ENCODE results near the gene KDM8.

DNA sequence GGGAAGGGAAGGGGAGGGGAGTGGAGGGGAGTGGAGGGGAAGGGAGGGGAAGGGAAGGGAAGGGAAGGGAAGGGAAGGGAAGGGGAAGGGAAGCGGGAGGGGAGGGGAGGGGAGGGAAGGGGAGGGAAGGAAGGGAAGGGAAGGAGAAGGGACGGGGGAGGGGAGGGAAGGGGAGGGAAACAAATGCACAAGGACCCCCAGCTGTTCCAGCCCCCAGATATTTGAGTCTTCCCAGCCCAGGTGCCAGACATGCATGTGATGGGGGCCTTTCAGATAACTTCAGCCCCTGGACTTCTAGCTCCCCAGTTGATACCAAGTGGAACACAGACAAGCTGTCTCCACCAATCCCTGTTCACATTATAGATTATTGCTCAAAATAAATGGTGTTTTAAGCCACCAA lies 14.7 kb upstream of the KDM8 start:
- TF ChIP-seq, protein P1, sequence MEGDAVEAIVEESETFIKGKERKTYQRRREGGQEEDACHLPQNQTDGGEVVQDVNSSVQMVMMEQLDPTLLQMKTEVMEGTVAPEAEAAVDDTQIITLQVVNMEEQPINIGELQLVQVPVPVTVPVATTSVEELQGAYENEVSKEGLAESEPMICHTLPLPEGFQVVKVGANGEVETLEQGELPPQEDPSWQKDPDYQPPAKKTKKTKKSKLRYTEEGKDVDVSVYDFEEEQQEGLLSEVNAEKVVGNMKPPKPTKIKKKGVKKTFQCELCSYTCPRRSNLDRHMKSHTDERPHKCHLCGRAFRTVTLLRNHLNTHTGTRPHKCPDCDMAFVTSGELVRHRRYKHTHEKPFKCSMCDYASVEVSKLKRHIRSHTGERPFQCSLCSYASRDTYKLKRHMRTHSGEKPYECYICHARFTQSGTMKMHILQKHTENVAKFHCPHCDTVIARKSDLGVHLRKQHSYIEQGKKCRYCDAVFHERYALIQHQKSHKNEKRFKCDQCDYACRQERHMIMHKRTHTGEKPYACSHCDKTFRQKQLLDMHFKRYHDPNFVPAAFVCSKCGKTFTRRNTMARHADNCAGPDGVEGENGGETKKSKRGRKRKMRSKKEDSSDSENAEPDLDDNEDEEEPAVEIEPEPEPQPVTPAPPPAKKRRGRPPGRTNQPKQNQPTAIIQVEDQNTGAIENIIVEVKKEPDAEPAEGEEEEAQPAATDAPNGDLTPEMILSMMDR (IDR thresholded peaks at IDR 0.05 in 2 of 3, conservative IDR thresholded peaks at IDR 0.05 in 1 of 3; ENCODE audit: borderline replicate concordance in 1 of 3, insufficient read depth in 1 of 3, low read depth in 2 of 3, low read length in 2 of 3), result no peak
- no peak for TF ChIP-seq POLR2A (IDR thresholded peaks at IDR 0.05; ENCODE audit: borderline replicate concordance, extremely low read depth, insufficient read depth, insufficient read length)
- no peak for TF ChIP-seq YY1 (IDR thresholded peaks at IDR 0.05; ENCODE audit: extremely low read depth, insufficient replicate concordance, low read depth, low read length)
- TF ChIP-seq, protein P2, sequence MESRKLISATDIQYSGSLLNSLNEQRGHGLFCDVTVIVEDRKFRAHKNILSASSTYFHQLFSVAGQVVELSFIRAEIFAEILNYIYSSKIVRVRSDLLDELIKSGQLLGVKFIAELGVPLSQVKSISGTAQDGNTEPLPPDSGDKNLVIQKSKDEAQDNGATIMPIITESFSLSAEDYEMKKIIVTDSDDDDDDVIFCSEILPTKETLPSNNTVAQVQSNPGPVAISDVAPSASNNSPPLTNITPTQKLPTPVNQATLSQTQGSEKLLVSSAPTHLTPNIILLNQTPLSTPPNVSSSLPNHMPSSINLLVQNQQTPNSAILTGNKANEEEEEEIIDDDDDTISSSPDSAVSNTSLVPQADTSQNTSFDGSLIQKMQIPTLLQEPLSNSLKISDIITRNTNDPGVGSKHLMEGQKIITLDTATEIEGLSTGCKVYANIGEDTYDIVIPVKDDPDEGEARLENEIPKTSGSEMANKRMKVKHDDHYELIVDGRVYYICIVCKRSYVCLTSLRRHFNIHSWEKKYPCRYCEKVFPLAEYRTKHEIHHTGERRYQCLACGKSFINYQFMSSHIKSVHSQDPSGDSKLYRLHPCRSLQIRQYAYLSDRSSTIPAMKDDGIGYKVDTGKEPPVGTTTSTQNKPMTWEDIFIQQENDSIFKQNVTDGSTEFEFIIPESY (IDR thresholded peaks at IDR 0.05; ENCODE audit: extremely low read depth, insufficient replicate concordance, low read length), result no peak

Data from HCT116 (cell line).